Stimulated activated naive CD4-positive, alpha-beta T cell treated with Interleukin-2 at 50 U/mL for 16 hours (primary cell): ENCODE measurements around the gene HDAC3.

Experiments
- DNase-seq: peaks from one replicate; lab custom pipeline; 2025; lab: John Stamatoyannopoulos, UW

Gene HDAC3

DNA sequence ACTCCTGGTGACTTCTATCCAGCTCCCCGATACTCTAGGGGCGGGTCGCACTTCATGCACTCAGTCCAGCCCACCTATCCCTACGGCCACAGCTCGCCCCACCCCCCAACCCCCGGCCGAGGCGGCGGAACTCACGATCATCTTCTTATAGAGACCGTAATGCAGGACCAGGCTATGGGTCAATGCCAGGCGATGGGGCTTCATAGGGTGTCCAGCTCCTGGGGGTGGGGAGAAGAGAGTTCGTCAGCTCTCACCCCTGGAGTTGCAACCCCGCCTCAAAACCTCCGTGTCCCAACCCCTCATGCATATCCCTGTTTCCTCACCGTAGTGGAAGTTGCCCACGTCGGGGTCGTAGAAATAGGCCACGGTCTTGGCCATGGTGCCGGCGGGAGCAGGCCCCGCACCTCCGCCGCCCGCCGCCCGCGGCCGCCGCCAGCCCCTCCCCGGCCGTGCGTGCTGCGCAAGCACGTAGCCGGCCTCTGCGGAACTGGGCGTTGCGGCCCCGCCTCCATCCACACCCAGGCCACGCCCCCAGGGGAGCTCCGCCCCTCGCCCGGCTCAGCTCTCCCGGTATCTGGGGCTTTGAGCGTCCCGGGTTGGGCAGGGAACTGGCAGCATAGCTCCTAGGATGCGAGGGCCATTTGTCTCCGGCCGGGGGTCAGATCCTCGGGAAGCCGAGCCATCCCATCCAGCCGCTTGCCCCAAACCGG, at the start of gene HDAC3, which contains the start of gene RELL2:
Gene HDAC3, minus strand, starts transcription at position 437 of the 710 bp plus-strand sequence. Its CDS starts 59 bp downstream, at position 378.
Gene RELL2, plus strand, starts transcription at position 585 of the 710 bp plus-strand sequence. CDS start 1,229 bp downstream, outside the sequence.
- peak; percentile 86 for DNase-seq

DNA sequence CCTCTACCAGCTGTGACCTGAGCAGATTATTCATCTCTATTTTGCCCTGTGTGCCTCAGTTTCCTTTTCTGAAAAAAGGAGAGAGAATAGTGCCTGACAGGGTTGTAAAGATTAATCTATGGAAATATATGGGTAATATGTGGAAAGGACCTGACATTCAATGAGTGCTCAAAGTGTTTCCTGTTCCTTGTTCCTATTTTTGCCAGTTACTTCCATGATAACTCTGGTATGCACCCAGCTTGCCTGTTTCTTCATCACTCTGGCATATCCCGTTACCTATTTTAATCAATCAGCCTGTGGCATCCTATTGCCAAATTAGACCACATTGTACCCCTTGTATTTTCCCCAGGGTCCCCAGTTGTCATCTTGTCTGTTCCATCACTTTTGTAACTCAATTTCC, 48.9 kb upstream of the HDAC3 start:
- DNase-seq, result no peak

DNA sequence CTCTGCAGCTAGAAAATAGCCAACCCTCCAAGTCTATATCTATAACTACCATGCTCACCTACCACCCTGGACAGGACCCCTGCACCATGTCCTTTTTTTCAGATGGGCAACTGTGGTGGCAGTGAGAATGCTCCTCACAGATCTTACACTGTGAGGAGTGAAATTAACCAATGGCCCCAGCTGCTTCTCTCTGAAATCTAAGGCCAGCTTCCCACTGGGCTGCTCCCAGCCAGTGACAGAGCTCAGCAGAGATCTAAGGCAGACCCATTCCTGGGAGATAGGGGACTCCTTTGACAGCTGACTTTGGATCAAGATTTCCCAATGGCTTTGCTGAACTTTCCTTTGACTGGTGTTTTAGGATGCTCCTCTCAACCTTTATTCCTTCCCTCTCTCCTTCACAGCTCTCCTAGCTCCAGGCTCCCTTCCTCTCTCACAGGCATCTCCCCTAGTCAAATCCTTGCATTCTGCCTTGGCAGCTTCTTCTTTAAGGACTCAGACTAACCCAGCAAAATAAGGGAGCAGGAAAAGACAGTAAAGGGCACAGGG, 47.0 kb upstream of the HDAC3 start:
- DNase-seq, result no peak

DNA sequence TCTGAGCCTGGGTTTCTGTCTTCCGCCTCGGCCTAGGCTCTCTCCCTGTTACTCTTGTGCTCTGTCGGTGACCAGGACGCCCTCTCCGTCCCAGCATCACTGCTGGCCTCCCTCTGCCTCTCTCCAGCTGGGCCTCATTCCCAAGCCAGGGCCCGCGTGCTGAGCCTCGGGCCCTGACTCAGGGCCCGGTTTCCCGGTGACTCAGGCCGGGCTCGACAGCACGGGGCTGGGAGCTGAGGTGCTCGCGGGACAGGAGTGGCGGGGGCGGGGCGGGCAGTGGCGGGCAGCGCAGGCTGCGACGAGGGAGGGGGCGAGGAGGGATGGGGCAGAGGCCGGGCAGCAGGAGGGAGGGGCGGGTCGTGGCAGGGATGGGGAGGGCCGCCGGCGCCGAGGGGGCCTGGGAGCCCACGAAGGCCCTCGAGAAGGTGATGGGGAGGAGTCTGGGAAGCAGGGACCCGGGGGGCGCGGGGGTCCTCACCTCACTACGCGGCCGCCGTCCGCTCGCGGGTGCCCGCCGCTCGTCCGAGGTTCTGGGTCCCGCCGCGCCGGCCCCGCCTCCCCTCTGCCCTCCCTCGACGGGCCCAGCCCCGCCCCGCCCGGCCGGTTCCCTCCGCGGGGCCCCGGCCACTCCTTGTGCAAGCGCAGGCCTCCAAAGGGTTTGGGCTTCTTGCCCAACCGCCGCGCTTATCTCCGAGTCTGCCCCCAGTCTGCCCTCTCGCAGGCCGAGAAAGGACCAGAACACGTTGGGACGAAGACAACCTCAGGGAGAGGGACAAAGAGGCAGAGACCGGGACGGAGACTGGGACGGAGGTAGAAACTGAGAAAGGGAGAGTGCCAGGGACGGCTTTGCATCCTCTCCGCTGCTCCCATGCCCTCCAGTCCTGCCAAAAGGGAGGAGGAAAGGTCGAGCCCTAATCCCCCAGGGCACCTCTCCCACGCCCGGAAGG, 45.3 kb upstream of the HDAC3 start, which contains the start of gene ARAP3:
Gene ARAP3, minus strand, starts transcription at position 536 of the 947 bp plus-strand sequence. CDS start 1,744 bp downstream, outside the sequence.
- peak; percentile 36 for DNase-seq

DNA sequence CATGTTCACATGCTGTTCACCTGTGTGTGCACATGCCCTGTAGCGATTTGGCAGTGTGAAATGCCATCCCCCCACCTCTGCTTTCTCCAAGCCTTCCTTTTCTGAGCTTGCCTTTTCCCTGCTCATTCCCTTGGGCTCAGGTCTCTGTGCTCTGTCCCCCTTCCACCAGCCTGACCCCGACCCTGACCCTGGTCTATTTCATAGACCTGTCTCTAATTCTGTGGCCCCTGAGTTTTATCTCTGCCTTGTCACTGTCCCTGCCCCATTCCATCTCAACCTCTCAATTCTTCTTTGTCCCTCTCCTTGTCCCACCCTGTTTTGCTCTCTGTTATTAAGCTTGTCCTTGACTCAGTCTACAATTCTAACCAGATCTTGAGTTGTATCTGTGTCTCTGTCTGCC, 44.6 kb upstream of the HDAC3 start:
- no peak for DNase-seq

DNA sequence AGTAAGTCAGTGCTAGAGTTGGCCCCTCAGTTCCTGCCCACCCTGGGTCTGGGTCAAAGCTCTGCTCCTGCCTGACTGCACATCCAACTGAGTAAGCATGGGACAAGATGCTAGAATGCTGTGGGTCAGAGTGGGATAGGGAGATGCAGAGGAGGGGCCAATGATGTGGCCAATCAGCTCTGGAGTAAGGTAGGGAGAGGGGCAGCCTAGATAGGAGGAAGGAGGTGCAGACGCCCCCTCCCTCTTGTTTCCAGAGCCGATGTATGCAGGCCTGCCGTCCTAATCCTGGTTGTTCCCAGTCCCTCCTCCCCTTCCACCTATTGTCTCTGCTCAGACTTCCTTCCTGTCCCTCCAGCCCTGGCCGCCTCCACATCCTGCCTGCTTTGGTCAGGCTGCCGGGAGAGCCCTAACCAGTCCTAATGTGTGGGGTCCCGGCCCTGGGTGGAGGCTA, 44.1 kb upstream of the HDAC3 start:
- no peak for DNase-seq

DNA sequence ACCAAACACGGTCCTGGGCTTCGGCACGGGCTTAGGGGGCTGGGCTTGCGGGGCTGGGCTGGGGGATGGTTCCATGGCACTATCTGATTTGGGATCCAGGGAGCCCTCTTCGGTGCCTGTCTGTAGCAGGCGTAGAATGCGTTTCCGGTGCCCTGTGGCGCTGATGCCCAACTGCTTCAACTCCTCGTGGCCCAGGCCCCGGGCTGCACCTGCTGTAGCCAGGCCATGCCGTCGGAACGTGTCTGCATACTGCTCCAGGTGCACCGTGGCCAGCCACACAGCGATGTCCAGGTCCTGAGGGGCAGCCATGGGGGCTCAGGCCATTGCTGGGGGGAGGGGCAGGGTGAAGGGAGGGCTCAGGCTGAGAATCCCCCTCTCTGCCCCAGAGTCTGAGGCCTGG, 43.5 kb upstream of the HDAC3 start:
- no peak for DNase-seq

DNA sequence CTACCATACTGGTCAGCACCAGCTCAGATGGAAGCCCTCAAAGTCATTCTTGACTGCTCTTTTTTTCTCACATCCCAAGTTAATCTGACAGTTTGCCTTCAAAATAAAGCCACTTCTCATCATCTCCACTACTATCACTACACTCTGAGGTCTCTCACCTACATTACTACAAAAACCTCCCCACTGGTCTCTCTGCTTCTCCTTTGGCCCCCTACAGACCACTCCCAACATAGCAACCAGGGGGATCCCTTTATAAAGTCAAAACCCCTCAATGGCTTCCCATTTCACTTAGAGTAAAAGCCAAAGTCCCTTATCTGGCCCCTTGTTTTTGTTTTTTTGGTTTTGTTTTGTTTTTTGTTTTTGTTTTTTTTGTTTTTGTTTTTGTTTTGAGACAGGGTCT, 40.8 kb upstream of the HDAC3 start:
- DNase-seq, result no peak

DNA sequence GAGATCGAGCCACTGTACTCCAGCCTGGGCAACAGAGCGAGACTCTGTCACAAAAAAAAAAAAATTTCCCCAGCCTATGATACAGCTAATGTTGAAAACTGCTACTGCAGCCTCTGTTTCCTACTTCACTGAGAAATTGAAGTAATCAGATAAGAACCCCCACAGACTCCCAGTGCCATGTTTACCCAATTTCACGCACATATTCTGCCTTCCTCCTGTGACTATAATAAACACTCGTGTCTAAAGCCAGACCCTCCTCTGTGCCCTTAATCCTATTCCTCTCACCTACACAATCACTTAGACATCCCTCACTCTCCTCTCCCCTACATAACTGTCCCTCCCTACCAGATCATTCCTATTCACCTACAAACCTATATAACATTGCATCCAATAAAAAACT, 39.0 kb upstream of the HDAC3 start:
- no peak for DNase-seq

DNA sequence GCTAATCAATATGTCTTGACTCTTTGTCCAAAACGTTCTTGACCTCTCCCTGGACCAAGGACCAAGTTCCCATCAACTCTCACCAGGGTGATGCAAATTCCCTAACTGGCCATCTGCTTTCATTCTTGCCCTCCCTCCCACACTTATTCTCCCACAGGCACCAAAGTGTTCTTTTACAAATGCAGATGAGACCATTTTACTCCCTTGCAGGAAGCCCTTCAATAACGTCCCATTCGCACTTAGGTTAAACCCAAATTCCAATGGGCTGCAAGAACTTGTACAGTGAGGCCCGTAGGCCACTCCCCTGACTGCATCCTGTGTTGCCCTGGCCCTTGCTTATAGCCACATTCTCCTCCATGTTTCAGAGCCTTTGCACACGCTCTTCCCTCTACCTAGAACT, 38.1 kb upstream of the HDAC3 start:
- no peak for DNase-seq

DNA sequence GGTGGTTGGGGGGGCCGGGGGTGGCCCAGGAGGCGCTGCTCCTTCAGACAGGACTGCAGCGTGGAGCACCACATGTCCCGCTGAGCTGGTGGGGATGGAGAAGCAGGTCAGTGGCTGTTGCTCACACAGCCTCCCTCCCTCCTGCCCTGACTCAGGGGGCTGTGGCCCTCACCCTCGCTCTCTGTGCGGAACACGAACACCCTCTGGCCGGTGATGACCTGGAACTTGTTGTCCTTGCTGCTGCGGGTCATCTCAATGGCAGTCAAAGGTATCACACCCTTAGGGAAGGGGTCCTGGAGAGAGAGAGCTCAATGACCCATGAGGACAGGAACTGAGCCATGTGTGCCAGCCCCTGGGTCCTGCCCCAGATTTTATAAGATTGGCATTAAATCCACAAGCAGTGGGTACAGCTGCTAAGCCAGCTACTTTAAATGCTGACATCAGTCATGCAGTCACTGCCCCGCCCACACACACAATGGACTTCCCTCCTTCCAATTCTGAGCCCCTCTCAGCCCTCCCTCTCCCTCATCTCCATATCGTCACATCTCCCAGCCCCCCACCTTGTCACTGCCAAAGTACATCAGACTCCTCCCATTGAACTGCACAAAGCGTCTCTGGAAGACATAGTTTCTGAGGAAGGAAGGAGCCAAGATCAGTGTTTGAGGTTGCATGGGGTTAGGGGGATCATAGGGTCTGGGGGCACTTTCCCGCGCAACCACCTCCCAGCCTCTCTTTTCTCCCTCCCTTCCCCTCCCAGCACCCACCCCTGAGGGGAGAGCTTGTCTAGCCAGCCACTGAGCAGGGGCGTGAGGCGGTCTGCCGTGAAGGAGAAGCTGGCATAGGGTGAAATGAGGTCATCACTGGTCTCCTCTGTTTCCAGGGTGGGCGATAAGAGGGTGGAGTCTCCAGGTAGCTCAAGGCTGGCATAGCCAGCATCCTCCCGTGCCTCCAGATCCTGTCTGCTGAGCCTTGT, 36.5 kb upstream of the HDAC3 start:
- no peak for DNase-seq

DNA sequence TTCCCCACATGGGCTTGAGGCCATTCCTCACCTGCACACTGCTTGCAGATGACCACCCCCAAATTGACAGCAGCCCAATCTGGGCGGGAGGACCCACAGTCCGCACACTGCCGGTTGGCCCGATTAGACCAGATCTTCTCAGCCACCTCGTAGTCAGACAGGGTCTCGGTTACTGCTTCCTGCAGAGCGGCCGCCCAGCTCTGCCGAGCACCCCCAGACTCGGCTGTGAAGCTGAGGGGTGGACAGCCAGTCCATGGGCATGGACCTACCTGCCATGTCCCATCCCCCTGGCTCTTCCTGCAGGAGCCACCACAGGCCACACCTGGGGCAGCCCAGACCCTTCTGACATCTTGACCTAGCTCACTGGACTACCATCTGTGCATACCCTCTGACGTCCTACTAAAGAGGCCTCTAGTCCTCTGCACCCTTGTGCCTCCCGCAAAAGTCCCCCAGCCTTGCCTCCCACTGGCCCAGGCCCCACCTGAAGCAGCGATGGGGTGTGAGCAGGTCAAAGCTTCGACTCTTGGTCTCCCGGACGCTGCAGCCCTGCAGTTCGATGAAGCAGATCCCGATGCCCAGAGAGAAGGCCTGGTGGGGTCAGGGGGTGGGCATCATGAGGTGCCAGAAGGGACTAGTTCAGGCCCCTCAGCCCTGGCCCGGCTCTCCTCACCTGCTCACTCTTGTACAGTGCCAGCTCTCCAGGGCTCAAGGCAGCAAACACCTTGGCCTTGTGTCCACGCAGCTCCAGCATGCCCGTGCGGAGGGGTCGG, 35.6 kb upstream of the HDAC3 start:
- DNase-seq, result no peak

DNA sequence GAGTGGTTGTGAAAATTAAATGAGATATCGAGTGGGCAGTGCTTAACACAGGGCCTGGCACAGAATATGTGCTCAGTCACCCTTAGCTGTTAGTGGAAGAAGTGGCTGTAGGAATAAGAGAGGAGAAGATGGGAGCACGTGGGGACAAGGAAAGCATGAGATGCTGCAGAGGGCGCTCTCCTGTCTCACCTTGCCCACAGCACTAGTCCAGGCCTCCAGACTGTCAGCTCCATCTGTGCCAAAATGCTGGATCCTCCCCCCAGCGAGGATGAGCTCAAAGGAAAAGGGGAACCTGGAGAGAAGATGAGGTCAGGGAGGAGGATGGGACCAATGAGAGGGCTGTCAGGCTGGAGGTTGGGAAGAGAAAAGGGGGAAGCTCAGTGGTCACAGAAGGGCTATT, 32.9 kb upstream of the HDAC3 start:
- DNase-seq, result no peak

DNA sequence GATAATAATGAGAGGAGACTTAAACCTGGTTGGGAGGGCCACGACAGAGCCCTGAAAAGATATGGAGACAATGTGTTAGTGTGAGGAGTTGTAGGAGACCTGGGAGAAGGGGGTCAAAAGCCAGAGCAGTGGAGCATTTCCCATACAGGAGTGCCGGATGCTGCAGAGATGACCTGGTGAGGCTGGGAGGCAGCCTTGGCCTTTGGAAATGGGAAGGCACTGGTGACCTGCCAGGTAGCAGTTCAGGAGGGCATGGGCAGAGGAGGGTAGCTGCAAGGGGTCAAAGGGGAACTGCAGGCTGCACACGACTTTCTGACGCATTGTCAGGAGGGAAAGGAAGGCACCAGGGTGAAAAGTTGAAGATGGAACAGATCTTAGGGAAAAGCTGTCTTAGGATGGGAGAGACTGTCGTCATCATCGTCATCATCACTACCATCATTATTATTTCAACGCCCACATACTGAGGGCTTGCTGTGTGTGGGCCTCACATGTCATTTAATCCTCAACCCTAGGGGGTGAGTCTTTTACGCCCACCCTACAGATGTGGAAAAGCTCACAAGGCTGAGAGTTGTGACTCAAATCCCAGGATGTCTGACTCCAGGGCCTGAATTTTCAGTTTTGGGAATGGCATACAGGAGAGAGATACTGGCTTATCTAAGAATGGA, 32.1 kb upstream of the HDAC3 start:
- DNase-seq, result no peak

DNA sequence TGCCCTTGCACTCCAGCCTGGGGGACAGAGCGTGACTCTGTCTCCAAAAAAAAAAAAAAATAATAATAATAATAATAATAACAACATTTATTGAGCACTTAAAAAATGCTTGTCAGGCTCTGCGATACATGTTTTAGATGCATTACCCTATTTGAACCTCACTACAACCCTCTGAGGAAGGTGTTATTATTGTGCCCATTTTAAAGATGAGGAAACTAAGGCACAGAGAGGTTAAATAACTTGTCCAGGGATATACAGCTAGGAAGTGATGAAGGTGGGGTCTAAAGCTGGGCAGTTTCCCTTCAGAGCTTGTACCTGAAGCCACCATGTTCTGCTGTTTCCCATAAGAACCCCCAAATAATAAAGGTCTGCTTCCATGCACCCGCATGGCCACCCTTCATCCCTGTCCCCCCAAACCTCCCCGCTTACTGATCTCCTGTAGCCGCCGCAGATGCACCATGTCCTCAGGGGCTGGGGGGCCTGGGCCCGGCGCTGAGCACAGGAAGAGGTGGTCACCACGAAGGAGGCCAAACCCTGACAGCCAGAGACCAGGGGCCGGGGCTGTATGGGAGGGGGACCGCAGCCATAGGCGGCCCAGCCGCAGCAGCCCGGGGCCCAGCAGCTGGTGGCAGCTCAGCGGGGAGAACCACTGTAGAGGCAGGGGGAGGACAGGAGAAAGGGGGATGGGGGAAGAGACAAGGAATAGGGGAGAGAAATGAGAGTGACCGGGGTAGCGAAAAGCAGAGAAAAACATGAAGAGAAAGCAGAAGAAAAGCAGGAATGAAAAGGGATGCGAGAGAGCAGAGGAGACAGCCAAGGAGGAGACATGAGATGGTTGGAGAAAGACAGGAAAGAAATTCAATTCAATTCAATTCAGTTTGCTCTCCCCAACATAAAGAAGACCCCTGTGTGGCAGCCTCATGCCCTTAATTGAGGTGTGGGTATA, 29.6 kb upstream of the HDAC3 start:
- DNase-seq, result no peak

DNA sequence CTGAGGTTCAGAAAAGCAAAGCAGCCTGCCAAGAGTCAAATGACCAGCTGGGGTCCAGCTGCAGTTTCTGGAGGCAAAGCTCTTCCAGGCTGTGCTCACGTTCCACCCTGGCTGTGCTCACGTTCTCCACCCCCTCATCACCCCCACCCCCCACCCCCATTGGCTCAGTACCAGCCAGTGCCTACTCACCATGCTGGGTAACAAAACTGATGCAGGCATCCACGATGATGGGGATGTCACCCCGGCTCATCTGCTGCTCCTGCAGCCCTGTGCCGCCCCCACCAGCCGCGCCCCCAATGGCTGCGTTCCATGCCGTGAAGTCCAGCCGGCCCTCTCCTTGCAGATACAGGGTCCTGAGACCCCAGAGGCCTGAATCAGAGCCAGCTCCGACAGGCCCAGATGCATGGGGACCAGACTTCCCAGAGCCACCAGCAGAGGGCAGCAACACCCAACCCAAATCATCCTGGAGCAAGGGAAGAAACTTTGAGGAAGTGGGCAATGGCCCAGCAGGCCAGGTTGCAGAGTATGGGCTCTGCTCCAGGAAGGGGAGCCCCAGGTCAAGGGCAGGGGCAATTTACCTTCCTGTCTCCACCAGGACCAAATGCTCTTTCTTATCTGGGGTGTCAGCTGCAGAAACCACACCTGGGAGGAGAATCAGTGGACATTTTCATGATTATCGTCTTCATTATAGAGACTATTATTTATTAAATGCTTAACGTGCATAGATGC, 28.2 kb upstream of the HDAC3 start:
- peak; percentile 57 for DNase-seq

DNA sequence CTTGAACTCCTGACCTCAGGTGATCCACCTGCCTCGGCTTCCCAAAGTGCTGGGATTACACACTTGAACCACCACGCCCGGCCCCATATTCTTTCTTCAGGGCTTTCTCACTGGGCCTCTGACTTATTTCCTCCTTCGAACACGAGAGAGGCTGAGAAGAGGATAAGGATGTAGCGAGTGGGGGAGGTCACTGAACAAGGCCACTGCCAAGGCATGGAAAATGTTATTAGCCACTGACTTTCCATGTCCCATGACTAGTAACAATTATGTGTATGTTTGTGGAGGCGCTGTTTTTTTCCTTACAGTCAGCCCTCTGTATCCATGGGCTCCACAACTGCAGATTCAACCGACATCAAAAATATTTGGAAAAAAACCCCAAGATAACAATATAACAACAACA, 26.9 kb upstream of the HDAC3 start:
- no peak for DNase-seq

DNA sequence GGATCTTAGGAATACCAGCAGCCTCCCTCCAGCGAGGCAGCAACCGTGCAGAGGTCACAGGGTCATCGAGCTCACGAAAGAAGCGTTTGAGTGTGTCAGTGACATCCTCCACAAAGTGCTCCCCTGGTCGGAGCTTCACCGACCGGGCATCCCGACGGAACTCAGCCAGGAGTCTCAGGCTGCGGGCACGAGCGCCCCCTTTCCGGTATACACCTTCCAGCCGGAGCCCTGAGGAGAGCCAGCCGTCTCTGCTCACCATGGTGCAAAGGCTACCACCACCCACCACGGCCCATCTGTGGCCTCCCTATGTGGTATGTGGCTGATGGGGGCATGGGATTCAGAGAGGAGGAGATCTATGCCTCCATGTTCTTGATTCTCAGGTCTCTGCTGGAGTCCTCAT, 25.4 kb upstream of the HDAC3 start:
- DNase-seq, result no peak
